GM12892 (cell line): Measurements from ENCODE around the gene RIPOR2.

Experiments
- POLR2A ChIP-seq: IDR thresholded peaks from 2 replicates; pipeline ENCODE4 v1.6.1; 2011; ENCODE audit warnings: low read depth, low read length, control low read depth
- POLR2AphosphoS5 ChIP-seq: IDR thresholded peaks from 2 replicates; pipeline ENCODE4 v1.6.1; 2011; ENCODE audit warnings: low read depth, low read length, control low read depth
- TAF1 ChIP-seq: IDR thresholded peaks from 2 replicates; pipeline ENCODE4 v1.6.1; 2011; ENCODE audit warnings: low read depth, mild to moderate bottlenecking, control low read depth, low read length, borderline replicate concordance

DNA sequence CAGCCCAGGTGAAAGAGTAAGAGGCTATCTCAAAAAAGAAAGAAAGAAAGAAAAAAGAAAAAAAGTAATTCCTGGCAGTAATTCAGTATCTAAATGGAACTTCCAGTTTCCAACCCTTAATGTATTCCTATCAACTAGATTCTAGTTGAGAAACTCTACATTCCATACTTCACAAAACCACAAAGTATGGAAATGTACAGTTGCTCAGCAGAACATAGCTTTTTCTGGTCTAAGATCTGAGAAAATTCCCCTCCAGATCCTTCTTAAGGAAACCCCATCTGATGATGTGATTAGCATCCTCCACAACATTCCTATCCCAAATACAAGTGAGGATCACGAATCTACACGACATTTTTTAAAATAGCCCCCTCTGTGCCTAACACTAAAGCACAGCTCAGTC lies 140.7 kb downstream of the RIPOR2 start:
- TF ChIP-seq POLR2A: no peak
- no peak for TF ChIP-seq POLR2AphosphoS5
- TF ChIP-seq TAF1: no peak
